ENCODE results near the gene TPST1. TPM values are rescaled to one million over a fixed set of nuclear protein-coding genes. Genes with fewer than 3 reads are reported as not detected.
"Not testable (repeated sequence)": the region's sequence is repeated elsewhere in the genome, so short reads cannot be mapped to it uniquely, and the experiment has no call there.

The TPST1 gene
- total RNA-seq, 1 donor = 59.7 TPM

DNA sequence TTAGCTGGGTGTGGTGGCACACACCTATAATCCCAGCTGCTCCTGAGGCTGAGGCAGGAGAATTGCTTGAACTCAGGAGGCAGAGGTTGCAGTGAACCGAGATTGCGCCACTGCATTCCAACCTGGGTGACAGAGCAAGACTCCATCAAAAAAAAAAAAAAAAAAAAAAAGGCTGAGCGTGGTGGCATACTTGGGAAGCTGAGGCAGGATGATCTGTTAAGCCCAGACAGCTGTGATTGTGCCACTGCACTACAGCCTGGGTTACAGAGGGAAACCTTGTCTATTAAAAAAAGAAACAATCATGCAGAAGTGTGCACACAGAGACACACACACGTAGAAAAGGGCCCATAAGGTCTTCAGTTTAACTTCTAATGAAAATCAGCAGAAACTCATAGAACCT is 150.6 kb downstream of the TPST1 start:
- H3K4me3 ChIP-seq (ENCODE audit: low read depth, low read length) = no peak overlapping the region
- TF ChIP-seq, protein P1, sequence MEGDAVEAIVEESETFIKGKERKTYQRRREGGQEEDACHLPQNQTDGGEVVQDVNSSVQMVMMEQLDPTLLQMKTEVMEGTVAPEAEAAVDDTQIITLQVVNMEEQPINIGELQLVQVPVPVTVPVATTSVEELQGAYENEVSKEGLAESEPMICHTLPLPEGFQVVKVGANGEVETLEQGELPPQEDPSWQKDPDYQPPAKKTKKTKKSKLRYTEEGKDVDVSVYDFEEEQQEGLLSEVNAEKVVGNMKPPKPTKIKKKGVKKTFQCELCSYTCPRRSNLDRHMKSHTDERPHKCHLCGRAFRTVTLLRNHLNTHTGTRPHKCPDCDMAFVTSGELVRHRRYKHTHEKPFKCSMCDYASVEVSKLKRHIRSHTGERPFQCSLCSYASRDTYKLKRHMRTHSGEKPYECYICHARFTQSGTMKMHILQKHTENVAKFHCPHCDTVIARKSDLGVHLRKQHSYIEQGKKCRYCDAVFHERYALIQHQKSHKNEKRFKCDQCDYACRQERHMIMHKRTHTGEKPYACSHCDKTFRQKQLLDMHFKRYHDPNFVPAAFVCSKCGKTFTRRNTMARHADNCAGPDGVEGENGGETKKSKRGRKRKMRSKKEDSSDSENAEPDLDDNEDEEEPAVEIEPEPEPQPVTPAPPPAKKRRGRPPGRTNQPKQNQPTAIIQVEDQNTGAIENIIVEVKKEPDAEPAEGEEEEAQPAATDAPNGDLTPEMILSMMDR (IDR thresholded peaks at IDR 0.05; ENCODE audit: insufficient read depth, low read length) = no peak
- no peak for DNase-seq (ENCODE audit: low read depth)

DNA sequence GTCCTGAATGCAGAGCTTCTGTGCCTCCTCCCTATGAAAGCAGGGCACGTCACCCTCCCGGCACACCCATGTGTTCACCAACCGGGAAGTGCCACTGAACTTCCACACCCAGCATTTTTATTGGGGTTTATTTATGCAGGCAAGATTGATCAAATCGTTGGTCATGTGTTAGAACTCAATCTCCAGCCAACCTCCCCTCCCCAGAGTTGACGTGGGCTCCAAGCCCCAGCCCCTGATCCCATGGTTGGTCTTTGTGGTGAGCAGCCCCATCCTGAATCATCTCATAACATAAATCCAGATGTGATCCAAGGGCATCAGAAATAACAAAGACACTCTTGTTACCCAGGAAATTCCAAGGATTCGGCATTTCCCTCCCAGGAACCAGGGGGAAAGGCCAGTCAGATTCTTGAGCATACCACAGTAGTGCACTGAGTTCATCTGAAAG is 151.2 kb downstream of the TPST1 start:
- TF ChIP-seq, protein P1 (IDR thresholded peaks at IDR 0.05; ENCODE audit: insufficient read depth, low read length) = no peak
- no peak overlapping the region for H3K4me3 ChIP-seq (ENCODE audit: low read depth, low read length)
- no peak for DNase-seq (ENCODE audit: low read depth)

DNA sequence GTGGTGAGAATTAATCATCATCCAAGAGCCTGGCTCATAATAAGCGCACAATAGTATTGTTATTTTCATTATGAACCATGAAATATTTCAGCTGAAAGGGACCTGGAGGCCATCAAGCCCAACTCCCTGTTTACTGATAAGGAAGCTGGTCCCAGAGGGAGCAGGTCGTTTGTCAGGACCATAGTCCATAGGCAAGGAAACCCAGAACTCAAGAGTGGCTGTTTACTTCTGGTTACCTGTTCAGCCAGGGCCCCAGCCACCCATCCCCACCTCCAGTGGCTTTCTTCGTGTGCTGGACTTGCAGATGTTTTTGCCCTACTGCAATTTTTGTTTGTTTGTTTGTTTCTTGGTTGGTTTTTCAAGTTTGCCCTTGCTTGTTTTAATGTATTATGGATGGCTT is 152.0 kb downstream of the TPST1 start:
- TF ChIP-seq, protein P1 (IDR thresholded peaks at IDR 0.05; ENCODE audit: insufficient read depth, low read length) = no peak
- no peak for DNase-seq (ENCODE audit: low read depth)
- H3K4me3 ChIP-seq (ENCODE audit: low read depth, low read length) = no peak overlapping the region

DNA sequence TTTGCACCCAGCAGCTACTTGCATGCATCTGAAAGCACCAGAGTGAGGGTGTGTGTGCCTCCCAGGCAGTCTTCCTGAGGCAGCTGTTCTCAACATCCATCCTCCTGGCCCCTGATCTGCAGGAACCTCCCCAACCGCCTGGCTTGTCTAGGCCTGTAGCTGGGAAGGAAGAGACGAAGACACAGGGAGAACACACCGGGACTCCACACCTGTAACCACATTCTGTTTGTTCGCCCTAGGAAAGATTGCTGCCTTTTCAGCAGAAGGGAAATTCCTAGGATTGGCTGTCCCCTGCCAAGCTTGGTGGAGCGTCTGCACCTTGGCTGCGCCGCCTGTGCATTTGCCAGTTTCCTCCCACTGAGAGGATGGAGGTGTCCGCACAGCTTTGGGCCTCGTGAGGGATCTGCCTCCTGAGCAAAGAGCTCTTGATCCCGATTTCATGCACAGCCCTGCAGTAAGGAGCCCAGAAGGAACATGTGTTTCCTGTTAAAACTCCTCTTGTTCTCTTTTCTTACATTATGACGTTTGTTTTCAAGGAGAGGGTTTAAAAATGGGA is 154.6 kb downstream of the TPST1 start:
- peak; percentile 31 for DNase-seq (ENCODE audit: low read depth)
- TF ChIP-seq, protein P1 (IDR thresholded peaks at IDR 0.05; ENCODE audit: insufficient read depth, low read length) = no peak

DNA sequence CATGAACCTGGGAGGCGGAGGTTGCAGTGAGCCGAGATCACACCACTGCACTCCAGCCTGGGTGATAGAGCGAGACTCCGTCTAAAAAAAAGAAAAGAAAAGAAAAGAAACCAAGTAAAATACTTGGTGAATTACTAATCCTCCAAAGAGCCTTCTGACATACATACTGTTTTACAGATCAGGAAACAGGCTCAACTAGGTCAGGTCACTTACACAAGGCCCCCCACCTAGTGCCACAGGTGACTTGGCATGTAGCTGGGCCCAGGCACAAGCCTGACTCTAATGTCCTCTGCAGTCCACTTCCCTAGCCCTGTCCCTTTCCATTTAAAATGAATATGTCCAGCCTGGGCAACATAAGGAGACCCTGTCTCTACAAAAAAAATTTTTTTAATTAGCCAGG is 157.0 kb downstream of the TPST1 start:
- DNase-seq (ENCODE audit: low read depth) = no peak

More for the DNA sequence above, 154.6 kb downstream of the TPST1 start:
- H3K4me3 ChIP-seq (ENCODE audit: low read depth, low read length) = no peak overlapping the region

DNA sequence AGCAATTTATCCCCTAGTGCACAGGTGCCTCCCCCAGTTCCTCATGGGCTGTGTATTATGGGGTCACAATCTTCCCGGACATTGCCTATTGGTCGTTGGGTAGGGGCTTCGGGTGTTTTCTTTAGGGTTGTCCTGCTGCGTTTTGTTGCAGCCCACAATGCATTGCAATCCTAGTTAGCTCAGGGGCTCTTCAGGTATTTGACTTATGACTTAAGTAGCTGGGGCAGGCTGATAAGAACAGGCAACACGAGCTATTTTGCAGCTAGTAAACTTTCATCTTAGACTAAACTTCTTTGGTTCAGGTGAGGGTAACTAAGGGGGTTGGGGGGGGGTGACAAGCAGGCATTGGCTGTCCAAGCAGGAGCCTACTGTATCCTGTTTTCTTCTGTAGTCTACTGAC is 158.5 kb downstream of the TPST1 start:
- no peak for DNase-seq (ENCODE audit: low read depth)
- TF ChIP-seq, protein P1 (IDR thresholded peaks at IDR 0.05; ENCODE audit: insufficient read depth, low read length) = no peak
- no peak overlapping the region for H3K4me3 ChIP-seq (ENCODE audit: low read depth, low read length)

More for the DNA sequence above, 157.0 kb downstream of the TPST1 start:
- TF ChIP-seq, protein P1 (IDR thresholded peaks at IDR 0.05; ENCODE audit: insufficient read depth, low read length) = no peak
- no peak overlapping the region for H3K4me3 ChIP-seq (ENCODE audit: low read depth, low read length)

DNA sequence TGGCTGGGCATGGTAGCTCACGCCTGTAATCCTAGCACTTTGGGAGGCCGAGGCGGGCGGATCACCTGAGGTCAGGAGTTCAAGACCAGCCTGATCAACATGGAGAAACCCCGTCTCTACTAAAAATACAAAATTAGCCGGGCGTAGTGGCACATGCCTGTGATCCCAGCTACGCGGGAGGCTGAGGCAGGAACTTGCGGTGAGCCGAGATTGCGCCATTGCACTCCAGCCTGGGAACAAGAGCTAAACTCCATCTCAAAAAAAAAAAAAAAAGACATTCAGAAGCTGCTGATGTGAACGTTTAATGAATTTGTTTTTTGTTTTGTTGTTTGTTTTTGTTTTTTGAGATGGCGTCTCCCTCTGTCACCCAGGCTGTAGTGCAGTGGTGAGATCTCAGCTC is 159.9 kb downstream of the TPST1 start:
- not testable (repeated sequence) for H3K4me3 ChIP-seq (ENCODE audit: low read depth, low read length); DNase-seq (ENCODE audit: low read depth)
